HG02571 (cell line): ENCODE results near the gene A1CF.
"Not testable (repeated sequence)": the region's sequence is repeated elsewhere in the genome, so short reads cannot be mapped to it uniquely, and the experiment has no call there.

Experiments
- ATAC-seq: cut with Tn5 transposase; IDR thresholded peaks from one replicate; pipeline ENCODE4 v1.9.1; 2021; ENCODE audit warnings: mild to moderate bottlenecking, moderate library complexity; ENCODE audit not compliant: unreplicated experiment

The A1CF gene

GRCh38 chr10:50788951-50789945, 96.2 kb downstream of the A1CF start:
- no peak for ATAC-seq

GRCh38 chr10:50787962-50788361, 97.5 kb downstream of the A1CF start:
- not testable (repeated sequence) for ATAC-seq

GRCh38 chr10:50782017-50782416, 103.4 kb downstream of the A1CF start:
- ATAC-seq, result not testable (repeated sequence)

- not testable (repeated sequence) for ATAC-seq
Measured at GRCh38 chr10:50780036-50780435, 105.4 kb downstream of the A1CF start.

- ATAC-seq, result not testable (repeated sequence)
Measured at GRCh38 chr10:50774868-50775267, 110.6 kb downstream of the A1CF start.

- not testable (repeated sequence) for ATAC-seq
Measured at GRCh38 chr10:50772042-50772441, 113.4 kb downstream of the A1CF start.

GRCh38 chr10:50766774-50767513, 118.5 kb downstream of the A1CF start:
- ATAC-seq, result not testable (repeated sequence)
